ENCODE results near the gene SIGLEC7.
"Not testable (repeated sequence)": the region's sequence is repeated elsewhere in the genome, so short reads cannot be mapped to it uniquely, and the experiment has no call there.

The SIGLEC7 gene

GRCh38 chr19:51141181-51141580, 920 bp upstream of the SIGLEC7 start:
- DNase-seq: no peak

DNA sequence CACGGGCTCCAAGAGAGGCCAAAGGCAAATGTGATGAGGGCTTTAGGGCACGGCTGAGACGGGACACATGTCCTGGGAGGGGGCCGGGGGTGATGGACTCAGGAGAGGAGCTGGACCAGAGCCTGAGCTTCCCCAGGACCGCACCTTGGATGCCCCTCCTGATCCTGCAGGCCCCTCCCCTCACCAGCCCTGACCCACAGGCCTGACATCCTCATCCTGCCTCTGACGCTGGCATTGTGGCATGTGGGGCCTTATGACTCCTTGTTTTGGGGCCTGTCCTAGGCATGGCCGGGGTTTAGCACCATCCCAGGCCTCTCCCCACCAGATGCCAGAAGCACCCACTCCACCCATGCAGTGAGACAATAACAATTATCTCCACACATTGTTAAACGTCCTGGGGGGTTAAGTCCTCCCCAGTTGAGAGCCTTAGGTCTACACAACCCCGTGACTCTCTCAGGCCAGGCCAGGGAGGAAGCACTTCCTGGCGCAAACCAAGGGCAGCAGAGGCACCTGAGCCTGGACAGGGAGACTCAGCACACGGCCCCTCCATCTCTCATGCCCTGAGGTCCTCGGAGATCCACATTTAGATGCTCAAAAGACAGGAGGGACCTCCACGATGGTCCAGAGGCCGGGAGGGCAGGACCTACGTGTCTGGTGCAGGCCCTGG, 841 bp downstream of the SIGLEC7 start:
- DNase-seq: not testable (repeated sequence)

- no peak for DNase-seq
Measured at GRCh38 chr19:51143486-51143885, 1.4 kb downstream of the SIGLEC7 start.

GRCh38 chr19:51144482-51145045, 2.5 kb downstream of the SIGLEC7 start:
- no peak for DNase-seq

- DNase-seq: no peak
Measured at GRCh38 chr19:51145916-51146493, 3.9 kb downstream of the SIGLEC7 start.

DNA sequence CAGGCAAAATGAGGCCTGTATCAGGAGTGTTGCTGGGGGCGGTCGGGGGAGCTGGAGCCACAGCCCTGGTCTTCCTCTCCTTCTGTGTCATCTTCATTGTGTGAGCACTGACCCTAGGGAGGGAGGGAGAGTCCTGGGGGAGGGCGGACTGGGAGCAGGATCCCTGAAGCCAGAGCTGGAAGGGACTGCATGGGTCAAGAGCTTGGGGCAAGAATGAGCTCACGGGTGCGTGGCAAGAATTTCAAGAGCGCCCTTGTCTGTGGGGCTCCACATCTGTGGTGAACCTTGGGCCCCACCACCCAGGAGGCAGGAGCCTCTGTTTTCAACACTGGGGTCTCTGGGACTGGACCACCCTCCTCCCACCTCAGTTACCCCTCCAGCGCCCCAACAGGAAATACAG, 4.7 kb downstream of the SIGLEC7 start:
- no peak for DNase-seq

- DNase-seq: no peak
Measured at GRCh38 chr19:51147663-51148062, 5.6 kb downstream of the SIGLEC7 start.

- DNase-seq: no peak
Measured at GRCh38 chr19:51148580-51148979, 6.5 kb downstream of the SIGLEC7 start.

DNA sequence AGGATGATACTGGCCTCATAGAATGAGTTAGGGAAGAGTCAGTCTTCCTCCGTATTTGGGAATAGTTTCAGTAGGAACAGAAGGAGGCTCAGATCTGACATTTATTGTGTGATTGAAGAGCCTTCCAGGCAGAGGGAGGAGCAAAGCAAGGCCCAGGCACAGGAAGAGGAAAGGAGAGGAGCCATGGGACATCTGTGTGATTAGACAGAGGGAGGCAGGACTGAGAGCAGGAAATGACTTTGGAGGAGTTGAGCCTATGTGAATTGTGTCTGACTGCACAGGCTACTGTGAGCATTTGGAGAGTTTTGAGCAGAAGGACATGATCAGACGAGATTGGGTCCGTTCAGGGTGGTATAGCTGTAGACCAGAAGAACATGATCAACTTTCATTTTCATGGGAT, 8.5 kb downstream of the SIGLEC7 start:
- no peak for DNase-seq

- no peak for DNase-seq
Measured at GRCh38 chr19:51156710-51157109, 14.6 kb downstream of the SIGLEC7 start.

- no peak for DNase-seq
Measured at GRCh38 chr19:51157265-51157664, 15.2 kb downstream of the SIGLEC7 start.

DNA sequence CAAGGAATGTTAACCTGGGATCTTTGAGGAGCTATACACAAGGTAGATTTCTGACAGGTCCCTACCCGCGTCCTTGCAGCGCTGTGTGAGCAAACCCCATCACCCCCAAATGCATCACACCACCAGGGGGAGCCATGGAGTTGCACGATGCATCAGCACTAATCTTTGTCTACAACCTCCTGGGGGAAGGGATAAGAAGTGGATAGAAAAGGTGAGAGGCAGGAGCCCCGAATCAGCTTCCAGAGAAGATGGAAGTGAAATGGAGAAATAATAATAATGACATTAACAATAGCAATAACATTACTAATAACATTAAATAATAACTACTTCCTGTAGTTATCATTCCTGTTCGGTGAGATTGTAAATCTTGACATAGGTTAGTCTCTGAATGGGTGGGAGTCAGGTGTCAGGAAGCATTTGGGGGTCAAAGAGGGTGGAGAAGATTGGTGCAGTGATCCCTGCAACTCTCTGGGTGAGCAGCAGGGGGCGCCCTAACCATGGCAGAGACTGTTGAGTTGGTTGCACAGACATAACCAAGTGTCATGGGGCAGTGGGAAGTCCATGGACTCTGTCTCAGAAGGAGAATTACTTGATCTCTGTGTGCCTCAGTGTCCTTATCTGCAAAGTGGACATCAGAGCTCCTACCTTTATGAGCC, 16.5 kb downstream of the SIGLEC7 start:
- DNase-seq: peak; percentile 78

- no peak for DNase-seq
Measured at GRCh38 chr19:51159656-51160055, 17.6 kb downstream of the SIGLEC7 start.

GRCh38 chr19:51161266-51161665, 19.2 kb downstream of the SIGLEC7 start:
- no peak for DNase-seq

DNA sequence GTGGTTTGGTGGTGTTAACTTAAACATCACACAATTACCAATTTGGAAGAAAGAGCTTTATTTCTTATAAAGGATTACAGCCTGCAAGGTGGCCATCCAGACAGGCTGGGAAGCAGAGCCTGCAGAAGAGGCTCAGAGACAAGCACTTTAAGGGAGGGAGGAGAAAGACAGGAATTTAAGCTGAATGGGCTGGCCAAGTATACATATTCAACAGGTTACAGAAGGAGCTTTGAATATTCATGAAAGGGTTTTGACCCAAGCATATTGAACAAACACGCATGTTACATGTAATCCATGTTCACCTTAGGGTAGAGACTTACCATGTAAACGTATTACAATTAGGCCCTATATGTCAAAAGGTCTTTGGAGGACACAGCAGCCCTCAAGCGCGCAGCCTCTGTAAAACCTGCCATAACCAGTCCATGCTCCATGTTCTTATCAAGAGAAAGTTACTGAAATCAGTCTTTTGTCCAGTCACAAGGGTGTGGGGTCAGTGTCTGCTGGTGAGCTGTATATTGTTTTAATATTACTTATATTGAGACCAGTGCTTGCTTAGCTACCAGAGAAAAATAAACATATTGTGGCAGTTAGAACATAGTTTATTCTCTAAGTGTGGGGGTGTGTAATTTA, 19.9 kb downstream of the SIGLEC7 start:
- DNase-seq: no peak

DNA sequence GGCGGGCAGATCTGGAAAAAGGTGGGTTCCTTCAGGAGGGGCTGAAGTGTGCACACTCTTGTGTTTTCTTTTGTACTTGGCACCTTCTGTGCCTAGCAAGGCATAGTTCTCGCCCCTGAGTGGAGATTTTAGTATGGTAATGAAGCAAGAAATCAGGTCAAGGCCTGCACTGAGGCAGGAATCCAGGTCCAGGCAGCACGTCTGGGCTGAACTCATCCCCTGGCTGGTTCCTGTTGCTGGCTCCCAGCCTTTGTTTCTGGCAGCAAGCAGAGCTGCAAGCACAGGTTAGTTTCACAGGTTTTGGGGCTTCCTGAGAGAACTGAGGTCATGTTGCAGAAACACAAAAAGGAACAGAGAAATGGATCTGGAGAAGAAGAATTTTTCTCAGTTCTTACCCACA, 21.2 kb downstream of the SIGLEC7 start:
- no peak for DNase-seq

GRCh38 chr19:51164215-51164614, 22.1 kb downstream of the SIGLEC7 start:
- DNase-seq: no peak

DNA sequence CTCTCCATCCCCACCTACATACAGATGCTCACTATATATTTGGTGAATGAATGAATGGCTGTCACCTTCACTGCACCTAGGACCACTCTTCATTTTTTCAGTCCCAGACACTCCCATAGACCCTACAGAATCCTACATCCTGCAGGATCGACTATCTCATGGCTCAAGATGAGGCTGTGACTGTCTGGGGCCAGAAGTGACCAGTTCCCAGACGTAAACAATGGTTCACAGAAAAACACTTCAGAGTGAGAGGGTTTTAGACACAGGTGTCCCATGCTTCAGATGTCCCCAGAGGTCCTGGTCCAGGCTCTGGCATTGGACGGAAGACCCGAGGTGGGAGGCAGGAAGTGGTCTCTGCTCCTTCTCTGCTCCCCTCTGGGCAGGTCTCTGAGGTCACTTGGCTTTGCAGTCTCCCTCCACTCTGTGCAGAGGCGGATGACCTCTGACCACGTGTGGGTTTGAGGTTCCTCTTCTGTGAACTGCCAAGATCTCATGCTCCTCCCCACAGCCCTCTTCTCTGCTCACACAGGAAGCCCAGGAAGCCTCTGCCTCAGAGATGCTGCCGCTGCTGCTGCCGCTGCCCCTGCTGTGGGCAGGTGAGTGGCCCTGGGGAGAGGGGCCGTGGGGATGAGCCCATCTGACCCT, 24.9 kb downstream of the SIGLEC7 start:
- no peak for DNase-seq

- no peak for DNase-seq
Measured at GRCh38 chr19:51168564-51169282, 26.6 kb downstream of the SIGLEC7 start.

DNA sequence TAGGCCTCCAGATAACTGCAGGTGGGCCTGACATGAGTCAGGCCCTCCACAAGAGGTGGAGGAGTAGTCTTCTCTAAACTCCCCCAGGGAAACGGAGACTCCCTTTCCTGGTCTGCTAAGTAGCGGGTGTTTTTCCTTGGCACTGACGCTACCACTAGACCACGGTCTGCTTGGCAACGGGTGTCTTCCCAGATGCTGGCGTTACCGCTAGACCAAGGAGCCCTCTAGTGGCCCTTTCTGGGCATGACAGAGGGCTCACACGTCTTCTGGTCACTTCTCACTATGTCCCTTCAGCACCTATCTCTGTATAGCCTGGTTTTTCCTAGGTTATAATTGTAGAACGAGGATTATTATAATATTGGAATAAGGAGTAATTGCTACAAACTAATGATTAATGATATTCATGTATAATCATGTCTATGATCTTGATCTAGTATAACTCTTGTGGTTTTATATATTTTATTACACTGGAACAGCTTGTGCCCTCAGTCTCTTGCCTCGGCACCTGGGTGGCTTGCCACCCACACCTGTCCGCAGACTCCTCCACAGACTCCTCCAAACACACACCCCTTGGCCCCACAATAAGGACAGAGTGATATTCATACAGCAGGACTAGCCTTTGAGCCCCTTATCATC, 27.3 kb downstream of the SIGLEC7 start:
- DNase-seq: peak; percentile 71

DNA sequence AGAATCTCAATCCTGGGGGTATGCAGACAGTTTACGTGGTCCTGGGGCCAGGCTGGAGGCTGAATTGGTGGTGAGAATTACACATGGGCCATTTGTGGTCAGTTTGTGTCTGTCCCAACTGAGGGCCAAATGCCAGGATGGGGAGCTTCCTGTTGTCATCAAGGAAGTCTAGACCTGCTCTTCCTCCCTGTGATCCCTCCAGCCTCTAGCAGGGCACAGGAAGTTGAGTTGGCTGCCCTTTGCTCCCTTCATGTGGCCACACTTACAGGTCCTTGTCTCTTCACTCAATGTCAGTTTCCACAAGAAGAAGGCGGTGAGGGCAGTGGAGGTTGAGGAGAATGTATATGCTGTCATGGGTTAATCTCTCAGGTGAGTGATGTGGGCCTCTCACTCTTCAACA, 30.1 kb downstream of the SIGLEC7 start:
- no peak for DNase-seq

DNA sequence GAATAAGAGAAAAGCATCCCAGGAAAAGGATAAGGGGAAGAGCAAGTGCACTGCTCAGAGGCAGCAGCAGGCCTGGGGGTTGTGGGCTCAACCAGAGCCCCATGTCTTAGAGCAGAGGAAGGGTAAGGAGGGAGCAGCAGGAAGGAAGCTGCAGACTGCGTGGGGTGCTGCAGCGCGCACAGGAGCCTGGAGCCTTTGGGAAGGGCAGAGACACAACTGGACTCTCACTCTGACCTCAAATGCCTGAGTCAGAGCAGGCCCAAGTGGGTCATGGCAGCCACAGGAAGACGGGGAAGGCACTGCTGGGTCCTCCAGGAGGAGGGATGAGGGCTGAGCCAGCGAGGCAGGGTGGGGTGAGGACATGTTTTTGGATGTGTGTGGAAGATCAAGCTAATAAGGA, 31.6 kb downstream of the SIGLEC7 start:
- DNase-seq: no peak
